Measurements from ENCODE around the gene ICA1.

- TF ChIP-seq CTCF (optimal IDR thresholded peaks at IDR 0.05 in 1 of 3, IDR thresholded peaks at IDR 0.05 in 1 of 3, conservative IDR thresholded peaks at IDR 0.05 in 1 of 3; ENCODE audit: extremely low read depth in 1 of 3, insufficient read depth in 2 of 3, low read length in 3 of 3) (no peak), EZH2 (IDR thresholded peaks at IDR 0.05; ENCODE audit: low read length) (no peak)
These were observed 53.2 kb downstream of the ICA1 start for GRCh38 chr7:8208816-8209215.

Measured in keratinocyte (primary cell).